ENCODE results near the gene CFAP119.
A peak's percentile ranks its signal among the peaks of the same experiment; 100 is the strongest.
"Not testable (repeated sequence)": the region's sequence is repeated elsewhere in the genome, so short reads cannot be mapped to it uniquely, and the experiment has no call there.

The CFAP119 gene

DNA sequence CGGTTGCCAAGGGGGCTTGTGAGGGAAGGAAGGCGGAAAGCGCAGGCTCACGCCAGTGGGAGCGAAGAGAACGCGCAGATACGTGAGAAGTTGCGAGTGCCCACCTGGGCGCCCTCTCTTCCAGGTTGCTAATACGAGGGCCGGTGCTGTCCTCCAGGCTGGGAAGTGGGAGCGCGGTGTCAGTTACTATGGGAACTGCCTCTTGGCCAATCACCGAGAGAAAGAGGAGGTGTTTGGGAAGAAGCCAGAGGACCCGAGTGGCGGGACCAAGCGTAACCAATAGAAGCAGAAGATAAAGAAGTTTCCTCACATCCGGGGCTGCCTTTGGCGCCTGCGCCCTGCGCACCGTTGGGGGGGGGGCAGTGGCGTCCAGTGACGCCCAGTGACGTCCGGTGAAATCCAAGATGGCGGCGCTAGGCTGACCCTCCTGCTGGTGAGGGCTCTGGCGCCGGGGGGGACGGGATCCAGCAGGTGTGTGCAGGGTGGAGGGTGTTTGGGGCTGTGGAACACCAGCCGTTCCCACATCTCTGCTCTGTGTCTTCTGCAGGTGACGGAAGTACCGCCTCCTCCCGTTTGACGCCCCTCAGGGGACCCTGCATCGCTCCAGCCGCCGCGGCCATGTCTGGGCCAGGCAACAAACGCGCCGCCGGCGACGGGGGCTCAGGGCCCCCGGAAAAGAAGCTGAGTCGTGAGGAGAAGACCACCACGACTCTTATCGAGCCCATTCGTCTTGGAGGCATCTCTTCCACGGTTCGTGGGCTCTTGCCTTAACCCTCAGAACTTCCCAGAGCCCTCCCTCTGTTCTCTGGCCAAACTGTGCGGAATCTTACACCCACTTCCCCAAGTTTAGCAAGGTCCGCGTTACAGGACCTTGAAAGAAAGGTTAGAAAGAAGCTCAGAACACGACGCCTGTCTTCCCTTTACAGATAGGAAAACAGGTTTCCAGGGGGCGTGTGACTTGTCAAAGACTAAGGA lies at the start of gene CFAP119, which contains the start of gene RNF40:
Gene CFAP119 (minus strand): TSS at position 135 of the 975 bp plus-strand sequence. CDS start 314 bp downstream, outside the sequence.
Gene RNF40 (plus strand): TSS at position 395 of the 975 bp plus-strand sequence. CDS start 224 bp downstream, at position 619.
- H3K4me1 ChIP-seq (ENCODE audit: insufficient read depth, low read length): peaks cover 24% of the 10 kb centered on the region
- no peaks in the 10 kb centered on the region for H3K27me3 ChIP-seq (ENCODE audit: insufficient read depth, low read length)
- H3K36me3 ChIP-seq (ENCODE audit: insufficient read depth, low read length): peaks cover 65% of the 10 kb centered on the region
- peak within 1 kb of the TSS; percentile 64 for H2AFZ ChIP-seq (ENCODE audit: low read depth, low read length)
- H3K4me3 ChIP-seq (ENCODE audit: low read length): peak within 1 kb of the TSS; percentile 90
- no peaks in the 10 kb centered on the region for H3K9me3 ChIP-seq (ENCODE audit: low read length)

GRCh38 chr16:30809675-30810074 lies 47.8 kb upstream of the CFAP119 start:
- H2AFZ ChIP-seq (ENCODE audit: low read depth, low read length); H3K27me3 ChIP-seq (ENCODE audit: insufficient read depth, low read length): not testable (repeated sequence)

DNA sequence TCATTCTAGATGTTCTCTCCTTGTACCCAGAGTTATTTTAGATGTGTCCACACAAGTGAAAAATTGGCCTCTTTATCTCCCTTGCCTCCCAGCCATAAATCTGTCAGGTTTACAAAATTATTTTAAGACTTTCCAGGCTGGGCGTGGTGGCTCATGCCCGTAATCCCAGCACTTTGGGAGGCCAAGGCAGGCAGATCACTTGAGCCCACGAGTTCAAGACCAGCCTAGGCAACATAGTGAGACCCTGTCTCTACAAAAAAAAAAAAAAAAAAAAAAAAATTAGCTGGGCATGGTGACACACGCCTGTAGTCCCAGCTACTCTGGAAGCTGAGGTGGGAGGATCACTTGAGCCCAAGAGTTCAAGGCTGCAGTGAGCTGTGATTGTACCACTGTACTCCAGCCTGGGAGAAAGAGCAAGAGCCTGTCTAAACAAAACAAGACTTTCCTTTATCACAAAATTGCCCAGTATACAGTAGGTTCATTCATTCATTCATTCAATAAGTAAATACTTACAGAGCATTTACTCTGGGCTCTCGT lies 47.1 kb upstream of the CFAP119 start:
- not testable (repeated sequence) for H3K4me3 ChIP-seq (ENCODE audit: low read length); H2AFZ ChIP-seq (ENCODE audit: low read depth, low read length); H3K27me3 ChIP-seq (ENCODE audit: insufficient read depth, low read length); H3K9me3 ChIP-seq (ENCODE audit: low read length); H3K36me3 ChIP-seq (ENCODE audit: insufficient read depth, low read length)
- peaks cover 12% of the 10 kb centered on the region for H3K4me1 ChIP-seq (ENCODE audit: insufficient read depth, low read length)

More at GRCh38 chr16:30809675-30810074, 47.8 kb upstream of the CFAP119 start:
- H3K36me3 ChIP-seq (ENCODE audit: insufficient read depth, low read length); H3K9me3 ChIP-seq (ENCODE audit: low read length); H3K4me3 ChIP-seq (ENCODE audit: low read length): not testable (repeated sequence)
- H3K4me1 ChIP-seq (ENCODE audit: insufficient read depth, low read length): peaks cover 14% of the 10 kb centered on the region

GRCh38 chr16:30808146-30808545 lies 46.3 kb upstream of the CFAP119 start:
- Histone ChIP-seq H3K4me1 (ENCODE audit: insufficient read depth, low read length) (peaks cover 10% of the 10 kb centered on the region), H2AFZ (ENCODE audit: low read depth, low read length) (no peak overlapping the region), H3K27me3 (ENCODE audit: insufficient read depth, low read length) (no peaks in the 10 kb centered on the region), H3K9me3 (ENCODE audit: low read length) (no peaks in the 10 kb centered on the region), H3K4me3 (ENCODE audit: low read length) (no peak overlapping the region), H3K36me3 (ENCODE audit: insufficient read depth, low read length) (no peaks in the 10 kb centered on the region)

DNA sequence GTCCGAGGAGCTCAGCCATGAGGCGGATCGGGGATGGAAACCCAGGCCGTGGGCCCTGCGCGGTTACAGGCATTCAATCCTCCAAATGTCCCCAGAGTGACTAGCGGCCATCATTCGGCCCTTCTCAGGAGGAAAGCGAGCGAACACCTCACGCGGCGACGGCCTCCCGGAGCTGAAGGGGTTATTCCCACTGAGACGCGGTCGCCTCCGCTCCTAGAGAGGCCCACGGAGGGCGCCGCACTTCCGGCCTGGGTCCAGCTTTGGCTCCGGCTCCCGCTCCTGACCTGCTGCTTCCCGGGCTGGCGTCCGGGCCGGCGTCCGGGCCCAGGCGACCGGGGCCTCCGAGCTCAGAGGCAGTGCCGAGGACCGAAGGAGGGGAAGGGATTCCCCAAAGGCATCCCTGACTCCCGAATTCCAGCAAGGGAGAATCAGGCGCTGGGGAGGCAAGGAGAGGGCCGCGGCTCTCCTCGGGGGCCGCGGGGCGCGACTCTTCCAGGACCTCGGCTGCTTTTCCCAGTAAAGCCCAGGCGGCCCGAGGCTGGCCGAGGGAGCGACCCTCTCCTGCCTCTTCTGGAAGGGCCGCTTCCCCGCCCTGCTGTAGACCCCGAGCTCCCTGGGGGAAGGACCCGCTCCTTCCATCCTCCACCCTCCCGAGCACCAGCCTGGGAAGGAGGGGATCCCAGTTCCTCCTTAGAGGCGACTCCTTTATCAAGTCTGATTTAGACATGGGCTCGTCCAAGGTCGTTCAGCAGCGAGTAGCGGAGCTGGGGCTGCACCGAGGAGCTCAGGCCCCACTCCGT lies 43.7 kb upstream of the CFAP119 start:
- no peaks in the 10 kb centered on the region for H3K36me3 ChIP-seq (ENCODE audit: insufficient read depth, low read length)
- peak overlapping the region; percentile 27 for H2AFZ ChIP-seq (ENCODE audit: low read depth, low read length)
- no peaks in the 10 kb centered on the region for H3K9me3 ChIP-seq (ENCODE audit: low read length)
- no peaks in the 10 kb centered on the region for H3K27me3 ChIP-seq (ENCODE audit: insufficient read depth, low read length)
- H3K4me3 ChIP-seq (ENCODE audit: low read length): peak overlapping the region; percentile 67
- H3K4me1 ChIP-seq (ENCODE audit: insufficient read depth, low read length): peaks cover 10% of the 10 kb centered on the region

DNA sequence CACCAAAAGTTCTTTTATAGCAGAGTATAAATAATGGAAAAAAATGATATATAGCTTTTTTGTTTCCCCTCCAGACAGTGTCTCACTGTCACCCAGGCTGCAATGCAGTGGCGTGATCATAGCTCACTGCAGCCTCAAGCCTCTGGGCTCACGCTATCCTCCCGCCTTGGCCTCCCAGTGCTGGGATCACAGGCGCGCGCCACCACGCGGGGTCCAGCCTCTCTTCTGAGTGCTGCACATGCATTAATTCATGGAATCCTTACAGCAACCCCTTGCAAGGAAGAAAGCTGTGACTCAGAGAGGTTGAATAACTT lies 43.2 kb upstream of the CFAP119 start:
- Histone ChIP-seq H3K9me3 (ENCODE audit: low read length) (no peaks in the 10 kb centered on the region), H2AFZ (ENCODE audit: low read depth, low read length) (peak overlapping the region; percentile 27), H3K36me3 (ENCODE audit: insufficient read depth, low read length) (no peaks in the 10 kb centered on the region), H3K4me1 (ENCODE audit: insufficient read depth, low read length) (peaks cover 10% of the 10 kb centered on the region), H3K27me3 (ENCODE audit: insufficient read depth, low read length) (no peaks in the 10 kb centered on the region), H3K4me3 (ENCODE audit: low read length) (peak overlapping the region; percentile 67)

- Histone ChIP-seq H3K9me3 (ENCODE audit: low read length) (no peaks in the 10 kb centered on the region), H3K4me3 (ENCODE audit: low read length) (no peak overlapping the region), H3K4me1 (ENCODE audit: insufficient read depth, low read length) (peaks cover 10% of the 10 kb centered on the region), H3K36me3 (ENCODE audit: insufficient read depth, low read length) (no peaks in the 10 kb centered on the region), H3K27me3 (ENCODE audit: insufficient read depth, low read length) (no peaks in the 10 kb centered on the region), H2AFZ (ENCODE audit: low read depth, low read length) (peak overlapping the region; percentile 76)
These were observed 41.1 kb upstream of the CFAP119 start for GRCh38 chr16:30802936-30803335.

DNA sequence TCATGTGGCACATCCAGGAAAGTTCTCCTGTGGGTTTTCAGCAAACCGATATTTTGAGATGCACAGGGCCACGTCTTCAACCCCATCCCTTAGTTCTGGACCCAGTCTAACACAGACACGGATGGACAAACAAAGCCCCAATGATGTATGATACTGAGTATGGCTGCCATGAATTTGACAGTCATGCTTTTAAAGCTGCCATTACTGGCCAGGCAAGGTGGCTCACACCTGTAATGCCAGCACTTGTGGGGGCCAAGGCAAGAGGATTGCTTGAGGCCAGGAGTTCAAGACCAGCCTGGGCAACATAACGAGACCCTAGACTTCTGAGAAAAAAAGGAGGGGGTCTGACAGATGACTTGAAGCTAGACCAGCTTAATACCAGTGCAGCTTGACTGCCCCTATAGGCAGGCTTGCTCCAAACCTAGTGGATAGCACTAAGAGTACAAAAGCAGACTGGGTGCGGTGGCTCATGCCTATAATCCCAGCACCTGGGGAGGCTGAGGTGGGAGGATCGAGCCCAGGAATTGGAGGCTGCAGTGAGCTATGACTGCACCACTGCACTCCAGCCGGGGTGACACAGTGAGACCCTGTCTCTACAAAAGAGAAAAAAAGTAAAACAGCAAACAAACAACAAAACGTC lies 35.9 kb upstream of the CFAP119 start:
- Histone ChIP-seq H3K4me3 (ENCODE audit: low read length) (no peak overlapping the region), H2AFZ (ENCODE audit: low read depth, low read length) (no peak overlapping the region), H3K4me1 (ENCODE audit: insufficient read depth, low read length) (no peaks in the 10 kb centered on the region)

DNA sequence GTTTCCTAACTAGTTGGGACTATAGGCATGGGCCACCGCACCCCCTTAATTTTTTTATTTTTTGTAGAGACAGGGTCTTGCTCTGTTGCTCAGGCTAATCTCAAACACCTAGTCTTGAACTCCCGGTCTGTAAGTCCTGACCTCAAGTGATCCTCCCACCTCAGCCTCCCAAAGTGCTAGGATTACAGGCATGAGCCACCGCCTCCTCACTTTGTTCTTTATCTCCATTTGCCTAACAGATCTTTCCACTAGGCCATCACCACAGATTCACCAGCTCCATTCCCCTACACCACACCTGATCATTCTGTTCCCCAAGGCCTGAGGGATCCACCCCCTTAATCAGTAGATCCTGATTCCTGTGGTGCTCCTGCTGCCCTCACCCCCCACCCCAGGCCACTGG lies 32.8 kb upstream of the CFAP119 start:
- Histone ChIP-seq H3K4me3 (ENCODE audit: low read length) (no peak overlapping the region), H3K9me3 (ENCODE audit: low read length) (no peaks in the 10 kb centered on the region), H3K4me1 (ENCODE audit: insufficient read depth, low read length) (no peaks in the 10 kb centered on the region), H3K36me3 (ENCODE audit: insufficient read depth, low read length) (no peaks in the 10 kb centered on the region), H3K27me3 (ENCODE audit: insufficient read depth, low read length) (peaks cover 6% of the 10 kb centered on the region), H2AFZ (ENCODE audit: low read depth, low read length) (no peak overlapping the region)

More for the DNA sequence above, 35.9 kb upstream of the CFAP119 start:
- Histone ChIP-seq H3K27me3 (ENCODE audit: insufficient read depth, low read length) (peaks cover 6% of the 10 kb centered on the region), H3K36me3 (ENCODE audit: insufficient read depth, low read length) (no peaks in the 10 kb centered on the region), H3K9me3 (ENCODE audit: low read length) (no peaks in the 10 kb centered on the region)

DNA sequence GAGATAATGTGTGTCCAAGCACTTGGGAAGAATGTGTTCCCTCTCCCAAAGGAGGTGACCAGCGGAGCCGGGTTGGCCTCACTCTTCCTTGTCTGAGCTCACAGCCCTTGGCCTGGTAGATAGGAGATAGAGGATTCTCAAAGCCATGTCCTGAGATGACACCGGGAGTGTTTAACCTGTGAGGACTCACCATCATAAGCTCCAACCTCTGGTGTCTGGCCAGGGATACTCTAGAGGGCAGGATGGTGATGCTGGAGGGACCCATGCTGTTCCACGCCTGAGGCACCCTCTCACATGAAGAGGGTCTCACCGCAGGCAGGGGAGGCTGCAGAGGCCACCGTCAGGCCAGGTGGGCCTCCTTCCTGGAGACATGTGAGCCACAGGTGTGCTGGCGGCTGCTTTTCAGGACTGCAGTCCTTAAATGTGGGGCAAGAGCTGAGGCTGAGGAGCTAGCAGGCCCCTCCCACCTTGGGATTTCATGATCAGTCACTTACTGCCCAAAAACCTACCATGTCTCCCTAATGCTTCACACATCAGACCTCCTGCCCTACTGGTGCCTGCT lies 31.7 kb upstream of the CFAP119 start:
- no peak overlapping the region for H3K4me3 ChIP-seq (ENCODE audit: low read length)
- H3K27me3 ChIP-seq (ENCODE audit: insufficient read depth, low read length): peaks cover 6% of the 10 kb centered on the region
- H3K4me1 ChIP-seq (ENCODE audit: insufficient read depth, low read length): no peaks in the 10 kb centered on the region
- H3K9me3 ChIP-seq (ENCODE audit: low read length): no peaks in the 10 kb centered on the region
- H2AFZ ChIP-seq (ENCODE audit: low read depth, low read length): no peak overlapping the region
- H3K36me3 ChIP-seq (ENCODE audit: insufficient read depth, low read length): no peaks in the 10 kb centered on the region

- Histone ChIP-seq H3K4me1 (ENCODE audit: insufficient read depth, low read length) (peaks cover 17% of the 10 kb centered on the region), H3K27me3 (ENCODE audit: insufficient read depth, low read length) (no peaks in the 10 kb centered on the region), H3K9me3 (ENCODE audit: low read length) (no peaks in the 10 kb centered on the region), H3K36me3 (ENCODE audit: insufficient read depth, low read length) (peaks cover 18% of the 10 kb centered on the region), H3K4me3 (ENCODE audit: low read length) (peak overlapping the region; percentile 95), H2AFZ (ENCODE audit: low read depth, low read length) (peak overlapping the region; percentile 86)
These were observed 25.9 kb upstream of the CFAP119 start for GRCh38 chr16:30787613-30788378.
